Measurements from ENCODE around the gene STK25. TPM values are rescaled to one million over a fixed set of nuclear protein-coding genes. Genes with fewer than 3 reads are reported as not detected.

The STK25 gene
- polyA plus RNA-seq, 1 donor from 2014 or later = 580 TPM

GRCh38 chr2:241445426-241445825 is 63.0 kb downstream of the STK25 start:
- no peaks in the 10 kb centered on the region for H4K20me1 ChIP-seq (ENCODE audit: insufficient read depth)
- H3K27me3 ChIP-seq (ENCODE audit: insufficient read depth, low read depth, low read length) = no peaks in the 10 kb centered on the region
- no peaks in the 10 kb centered on the region for H3K9me2 ChIP-seq (ENCODE audit: insufficient read depth, low read length)
- H3K27ac ChIP-seq (ENCODE audit: low read length) = no peak overlapping the region
- no peak overlapping the region for H3K4me2 ChIP-seq (ENCODE audit: low read length)
- no peaks in the 10 kb centered on the region for H3K79me2 ChIP-seq (replicated peaks; ENCODE audit: insufficient read depth, low read length)
- H2AFZ ChIP-seq (ENCODE audit: low read depth, low read length) = no peak overlapping the region
- H3K9me3 ChIP-seq (ENCODE audit: low read length) = no peaks in the 10 kb centered on the region
- no peak overlapping the region for H3K9ac ChIP-seq (ENCODE audit: low read length)
- H3F3A ChIP-seq (ENCODE audit: insufficient read depth, low read length, poor library complexity, severe bottlenecking) = no peaks in the 10 kb centered on the region
- no peak overlapping the region for H3K4me3 ChIP-seq (ENCODE audit: low read length)
- H3K36me3 ChIP-seq (ENCODE audit: insufficient read depth, low read length) = peaks cover 4% of the 10 kb centered on the region
- TF ChIP-seq EZH2 (IDR thresholded peaks at IDR 0.05; ENCODE audit: borderline replicate concordance, insufficient read depth, low read length, poor library complexity, severe bottlenecking) (no peak), POLR2AphosphoS5 (IDR thresholded peaks at IDR 0.05) (no peak), EP300 (conservative IDR thresholded peaks at IDR 0.05; ENCODE audit: poor library complexity, severe bottlenecking) (no peak), TAF1 (IDR thresholded peaks at IDR 0.05; ENCODE audit: low read depth) (no peak), MXI1 (conservative IDR thresholded peaks at IDR 0.05; ENCODE audit: poor library complexity, severe bottlenecking) (no peak), REST (IDR thresholded peaks at IDR 0.05; ENCODE audit: borderline replicate concordance) (no peak), CTCF (IDR thresholded peaks at IDR 0.05; ENCODE audit: poor library complexity, severe bottlenecking) (no peak), SMC3 (conservative IDR thresholded peaks at IDR 0.05; ENCODE audit: poor library complexity) (no peak), RAD21 (conservative IDR thresholded peaks at IDR 0.05) (no peak)

- no peaks in the 10 kb centered on the region for H4K20me1 ChIP-seq (ENCODE audit: insufficient read depth)
- H3K9me3 ChIP-seq (ENCODE audit: low read length) = no peaks in the 10 kb centered on the region
- H3K9me2 ChIP-seq (ENCODE audit: insufficient read depth, low read length) = no peaks in the 10 kb centered on the region
- H3K4me3 ChIP-seq (ENCODE audit: low read length) = no peak overlapping the region
- no peak overlapping the region for H2AFZ ChIP-seq (ENCODE audit: low read depth, low read length)
- H3K27me3 ChIP-seq (ENCODE audit: insufficient read depth, low read depth, low read length) = no peaks in the 10 kb centered on the region
- no peak overlapping the region for H3K4me2 ChIP-seq (ENCODE audit: low read length)
- no peaks in the 10 kb centered on the region for H3F3A ChIP-seq (ENCODE audit: insufficient read depth, low read length, poor library complexity, severe bottlenecking)
- TF ChIP-seq EP300 (conservative IDR thresholded peaks at IDR 0.05; ENCODE audit: poor library complexity, severe bottlenecking) (no peak), CTCF (IDR thresholded peaks at IDR 0.05; ENCODE audit: poor library complexity, severe bottlenecking) (no peak), REST (IDR thresholded peaks at IDR 0.05; ENCODE audit: borderline replicate concordance) (no peak), POLR2AphosphoS5 (IDR thresholded peaks at IDR 0.05) (no peak), MXI1 (conservative IDR thresholded peaks at IDR 0.05; ENCODE audit: poor library complexity, severe bottlenecking) (no peak), SMC3 (conservative IDR thresholded peaks at IDR 0.05; ENCODE audit: poor library complexity) (no peak), EZH2 (IDR thresholded peaks at IDR 0.05; ENCODE audit: borderline replicate concordance, insufficient read depth, low read length, poor library complexity, severe bottlenecking) (no peak), RAD21 (conservative IDR thresholded peaks at IDR 0.05) (no peak), TAF1 (IDR thresholded peaks at IDR 0.05; ENCODE audit: low read depth) (no peak)
- no peak overlapping the region for H3K27ac ChIP-seq (ENCODE audit: low read length)
- H3K9ac ChIP-seq (ENCODE audit: low read length) = no peak overlapping the region
- H3K36me3 ChIP-seq (ENCODE audit: insufficient read depth, low read length) = peaks cover 4% of the 10 kb centered on the region
- H3K79me2 ChIP-seq (replicated peaks; ENCODE audit: insufficient read depth, low read length) = no peaks in the 10 kb centered on the region
Observed at GRCh38 chr2:241443486-241444223, 64.7 kb downstream of the STK25 start.
